ENCODE measurements around the gene DNMT3B.

Gene DNMT3B

DNA sequence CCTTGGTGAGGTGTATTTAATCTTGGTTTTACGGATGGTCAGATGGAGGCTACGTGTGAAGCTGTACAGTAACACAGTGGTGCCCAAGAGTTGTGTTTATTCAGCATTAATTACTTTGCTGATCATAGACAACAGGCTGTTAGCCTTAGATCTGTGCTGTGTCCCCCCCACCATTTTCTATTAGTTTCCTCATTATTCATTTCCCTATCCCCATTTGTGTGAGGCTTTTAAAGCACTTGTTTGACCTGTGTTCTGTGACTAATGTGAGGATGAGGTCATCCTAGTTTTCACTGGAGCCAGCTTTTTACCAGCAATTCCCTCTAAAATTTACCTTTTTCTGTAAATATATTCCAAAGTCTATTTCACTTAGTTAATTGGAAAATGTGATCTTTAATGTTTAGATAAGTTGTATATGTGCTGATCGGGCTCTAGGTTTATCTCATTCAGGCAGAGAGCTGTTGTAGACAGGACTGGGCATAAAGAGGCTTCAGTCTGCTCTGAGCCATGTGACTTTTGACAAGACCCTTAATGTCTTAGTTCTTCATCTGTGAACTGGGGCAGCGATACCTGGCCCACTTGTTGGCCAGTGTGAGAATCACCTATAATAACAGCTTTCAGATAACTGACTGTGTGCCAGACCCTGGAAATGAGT lies 66.0 kb downstream of the DNMT3B start:
- DNase-seq, result no peak

DNA sequence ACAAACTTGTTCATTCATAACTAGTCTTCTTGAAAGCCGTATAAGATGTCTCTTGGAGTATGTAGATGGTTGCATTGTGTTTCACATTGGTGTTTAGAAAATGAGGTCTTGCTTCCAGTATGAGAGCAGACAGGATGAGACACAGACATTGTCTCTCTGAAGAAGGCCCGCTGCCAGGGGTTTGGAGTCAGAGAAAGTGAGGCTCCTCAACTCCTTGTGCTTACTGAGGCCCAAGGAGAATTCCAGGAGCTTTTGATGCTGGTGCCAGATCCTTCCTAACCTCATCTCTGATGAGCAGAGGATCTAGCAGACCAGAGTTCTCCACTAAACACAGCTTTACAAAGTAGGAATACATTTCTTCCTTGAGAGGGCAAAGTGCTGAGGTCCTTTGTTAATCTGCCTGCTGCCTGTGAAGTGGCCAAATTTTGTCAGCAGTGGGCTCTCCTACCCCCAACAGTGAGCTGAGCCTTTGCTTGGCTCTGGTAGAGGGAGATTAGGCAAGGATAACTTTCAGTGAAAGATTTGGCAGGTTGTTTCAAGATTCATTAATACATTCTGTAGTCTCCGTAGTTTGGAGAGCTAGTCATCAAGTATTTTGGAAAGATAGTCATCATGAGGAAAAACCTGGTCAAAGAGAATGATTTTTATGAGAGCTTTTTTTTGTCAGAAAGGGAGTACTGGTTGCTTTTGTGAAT lies 67.3 kb downstream of the DNMT3B start:
- no peak for DNase-seq

DNA sequence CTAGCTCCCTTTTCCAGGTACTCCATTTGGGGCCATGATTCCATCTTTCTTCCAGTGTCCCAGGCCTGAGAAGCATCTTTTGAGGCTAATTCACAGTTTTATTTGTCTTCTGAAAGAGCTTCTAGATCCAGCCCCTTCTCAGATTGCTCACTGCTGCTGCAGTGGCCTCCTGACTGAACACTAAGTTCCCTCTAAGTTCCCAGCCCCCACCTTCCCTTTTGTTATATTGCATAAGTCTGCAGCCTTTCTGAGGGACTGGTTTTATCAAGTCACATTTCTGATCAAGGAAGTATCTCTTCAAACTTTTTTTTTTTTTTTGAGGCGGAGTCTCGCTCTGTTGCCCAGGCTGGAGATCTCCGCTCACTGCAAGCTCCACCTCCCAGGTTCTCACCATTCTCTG lies 68.3 kb downstream of the DNMT3B start:
- DNase-seq, result no peak

DNA sequence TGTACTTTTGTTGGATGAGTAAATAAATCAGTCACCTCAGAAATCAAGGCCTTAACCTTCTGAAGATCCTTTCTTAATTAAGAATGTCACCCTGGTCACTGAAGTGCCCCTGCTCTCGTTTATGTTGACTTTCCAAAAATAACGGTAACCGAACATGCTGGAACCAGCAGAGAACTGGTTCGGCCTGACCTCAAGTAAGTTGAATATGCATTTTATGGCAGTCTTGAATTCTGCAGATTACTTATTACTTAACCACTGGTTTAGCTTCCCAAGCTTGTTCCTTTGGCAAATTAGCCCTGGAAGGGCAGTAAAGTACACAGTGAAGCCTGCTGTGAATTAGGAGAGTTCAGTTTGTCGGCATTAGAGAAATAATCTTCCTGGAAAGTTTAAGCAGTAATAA lies 69.8 kb downstream of the DNMT3B start:
- DNase-seq, result no peak

DNA sequence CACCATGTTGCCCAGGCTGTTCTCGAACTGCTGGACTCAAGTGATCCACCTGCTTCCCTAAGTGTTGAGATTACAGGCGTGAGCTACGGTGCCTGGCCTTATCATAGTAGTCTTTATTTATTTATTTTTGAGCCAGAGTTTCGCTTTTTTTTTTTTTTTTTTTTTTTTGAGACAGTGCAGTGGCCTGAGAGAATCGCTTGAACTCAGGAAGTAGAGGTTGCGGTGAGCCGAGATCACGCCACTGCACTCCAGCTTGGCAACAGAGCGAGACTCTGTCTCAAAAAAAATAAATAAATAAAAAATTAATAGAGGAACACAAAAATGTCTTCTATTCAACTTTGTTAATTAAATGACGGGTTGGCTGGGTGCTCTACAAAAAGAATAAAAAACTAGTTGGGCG lies 70.5 kb downstream of the DNMT3B start:
- DNase-seq, result no peak

DNA sequence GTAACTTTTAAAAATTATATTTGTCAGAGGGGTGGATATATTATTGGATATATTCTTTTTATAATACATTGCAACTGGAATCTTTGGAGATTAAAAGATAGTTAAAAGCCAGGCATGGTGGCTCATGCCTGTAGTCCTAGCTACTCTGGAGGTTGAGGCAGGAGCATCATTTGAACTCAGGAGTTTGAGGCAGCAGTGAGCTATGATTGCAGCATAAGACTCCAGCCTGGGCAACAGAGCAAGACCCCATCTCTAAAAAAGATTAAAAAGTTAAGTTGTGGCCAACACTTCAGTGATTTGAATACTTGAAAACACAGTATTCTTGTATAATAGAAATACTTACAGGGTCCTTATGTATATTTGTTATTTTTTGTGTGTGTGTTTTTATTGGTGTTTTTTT lies 72.8 kb downstream of the DNMT3B start:
- DNase-seq, result no peak

DNA sequence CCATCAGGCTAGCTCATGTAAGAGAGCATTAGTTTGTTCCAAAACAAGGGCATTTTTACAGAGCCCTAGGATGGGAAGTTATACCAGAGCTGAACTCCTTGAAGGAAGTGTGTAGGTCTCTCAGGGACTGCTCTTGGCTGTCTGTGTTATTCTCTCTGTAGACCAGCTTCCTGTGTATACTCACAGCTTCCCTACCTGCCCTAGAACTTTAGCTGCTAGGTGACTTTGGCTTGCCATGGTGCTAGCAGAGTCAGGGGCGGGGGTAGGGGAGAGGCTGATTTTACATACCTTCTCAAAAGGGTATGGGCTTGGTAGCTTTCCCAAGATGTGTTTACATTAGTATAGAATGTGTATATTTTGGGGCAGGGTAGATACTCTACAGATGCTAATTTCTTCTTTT lies 75.0 kb downstream of the DNMT3B start:
- DNase-seq, result no peak

DNA sequence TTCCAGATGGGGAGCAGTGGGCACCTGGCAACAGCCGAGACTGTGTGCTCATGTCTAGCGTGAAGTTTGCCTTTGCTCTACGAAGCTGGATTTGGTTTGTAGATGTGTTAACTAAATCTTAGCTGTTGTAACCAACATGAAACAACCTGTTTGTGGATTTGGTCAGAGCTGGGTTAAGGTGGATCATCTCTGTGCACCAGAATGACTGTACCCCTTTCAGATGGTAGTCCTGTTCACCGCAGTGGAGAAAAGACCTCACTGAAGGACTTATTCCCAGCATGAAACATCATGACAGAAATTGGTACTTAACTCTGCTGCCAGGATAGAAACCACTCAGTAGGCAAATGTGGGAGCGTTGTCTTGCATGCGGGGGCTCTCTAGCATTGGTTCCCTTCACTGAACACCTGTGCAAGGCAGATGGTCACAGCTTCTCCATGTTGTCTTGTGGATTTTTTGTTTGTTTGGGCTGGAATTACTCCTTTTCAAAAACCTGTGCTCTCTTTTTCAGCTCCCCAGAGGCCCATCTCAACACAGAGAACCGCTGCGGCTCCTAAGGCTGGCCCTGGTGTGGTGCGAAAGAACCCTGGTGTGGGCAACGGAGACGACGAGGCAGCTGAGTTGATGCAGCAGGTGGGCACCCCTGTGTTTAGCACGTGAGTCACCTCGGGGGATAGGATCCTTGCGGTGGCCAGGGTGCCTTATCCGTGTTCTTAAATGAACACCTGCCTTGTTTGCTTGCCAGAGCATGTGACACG lies 77.2 kb downstream of the DNMT3B start:
- DNase-seq, result no peak

DNA sequence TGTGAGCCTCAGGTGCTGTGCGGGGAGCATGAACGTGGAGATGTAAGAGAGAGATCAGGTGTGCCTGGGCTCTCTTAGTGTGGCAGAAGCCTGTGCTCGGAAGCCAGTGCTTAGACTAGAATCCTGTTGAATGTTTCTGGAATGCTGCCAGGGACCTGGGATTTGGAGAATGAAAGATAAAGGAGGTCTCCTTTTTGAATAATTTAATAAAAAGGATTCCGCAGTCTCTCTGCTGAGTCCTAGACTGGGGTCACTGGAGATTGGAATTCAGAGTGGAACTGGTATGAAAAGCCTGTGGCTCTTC lies 77.7 kb downstream of the DNMT3B start:
- DNase-seq, result no peak

DNA sequence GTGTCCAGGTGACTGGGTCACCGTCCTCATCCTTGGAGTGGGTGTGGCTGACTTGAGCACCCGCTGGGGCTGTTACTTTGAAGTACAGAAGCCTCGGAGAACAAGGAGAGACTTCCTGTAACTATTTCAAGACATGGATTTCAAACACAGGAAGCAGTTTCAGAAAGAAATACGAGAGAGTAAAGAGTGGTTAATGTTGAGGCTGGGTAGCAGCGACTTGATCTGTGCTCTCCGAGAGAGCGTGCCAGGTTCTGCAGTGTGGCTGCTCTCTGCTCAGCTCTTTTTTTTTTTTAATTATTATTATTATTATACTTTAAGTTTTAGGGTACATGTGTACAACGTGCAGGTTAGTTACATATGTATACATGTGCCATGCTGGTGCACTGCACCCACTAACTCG lies 79.0 kb downstream of the DNMT3B start:
- DNase-seq, result no peak

DNA sequence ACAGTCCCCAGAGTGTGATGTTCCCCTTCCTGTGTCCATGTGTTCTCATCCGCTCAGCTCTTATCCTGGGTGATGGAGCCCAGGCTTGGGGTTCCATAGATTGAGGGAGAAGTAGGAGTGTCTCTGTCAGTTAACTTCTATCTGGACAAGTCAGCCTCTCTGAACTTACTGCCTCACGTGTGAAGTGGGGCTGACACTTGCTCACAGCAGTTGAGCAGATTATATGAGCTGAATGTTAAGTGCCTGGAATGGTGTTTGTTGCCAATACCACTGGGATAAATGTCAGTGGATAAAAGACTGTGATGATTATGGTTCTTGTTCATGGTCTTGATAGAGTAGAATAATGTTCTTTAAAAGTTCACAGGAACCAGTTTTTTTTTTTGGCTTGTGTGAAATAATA lies 79.4 kb downstream of the DNMT3B start:
- DNase-seq, result no peak

DNA sequence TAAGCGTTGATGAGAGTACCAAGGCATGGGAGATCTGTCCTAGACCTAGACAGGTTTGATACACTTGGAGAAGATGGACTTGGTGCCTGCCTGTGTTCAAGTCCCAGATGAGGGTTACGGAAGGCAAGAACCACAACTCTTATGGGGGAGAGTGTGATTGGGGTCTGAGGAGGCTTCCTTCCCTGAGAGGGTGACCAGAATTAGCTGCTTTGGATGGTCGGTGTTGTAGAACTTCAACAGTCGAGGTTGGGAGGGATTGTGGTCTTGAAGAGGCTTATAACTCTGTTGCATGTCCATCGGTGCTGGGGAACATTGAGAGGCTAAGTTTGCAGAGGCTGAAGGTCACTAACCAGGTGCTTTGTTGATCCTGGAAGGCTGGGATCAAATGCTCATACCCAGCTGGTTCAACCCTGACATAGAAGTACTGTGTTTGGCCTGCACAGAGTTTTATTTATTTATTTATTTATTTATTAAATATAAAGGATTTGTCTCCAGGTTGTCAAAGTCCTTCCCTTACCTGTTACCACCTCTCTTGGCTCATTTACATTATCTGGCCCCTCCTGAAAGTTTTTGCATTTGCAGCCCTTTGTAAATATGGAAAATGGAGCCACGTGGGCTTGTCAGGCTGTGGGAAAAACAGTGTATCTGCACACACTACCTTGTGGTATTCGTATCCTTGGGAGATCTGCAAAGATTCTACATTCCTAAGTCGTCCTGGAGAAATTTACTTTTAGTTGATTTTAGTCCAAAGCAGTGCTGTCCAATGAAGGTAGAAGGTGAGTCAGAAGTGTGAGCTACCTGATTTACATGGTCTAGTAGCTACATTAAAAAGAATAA lies 80.7 kb downstream of the DNMT3B start:
- no peak for DNase-seq

DNA sequence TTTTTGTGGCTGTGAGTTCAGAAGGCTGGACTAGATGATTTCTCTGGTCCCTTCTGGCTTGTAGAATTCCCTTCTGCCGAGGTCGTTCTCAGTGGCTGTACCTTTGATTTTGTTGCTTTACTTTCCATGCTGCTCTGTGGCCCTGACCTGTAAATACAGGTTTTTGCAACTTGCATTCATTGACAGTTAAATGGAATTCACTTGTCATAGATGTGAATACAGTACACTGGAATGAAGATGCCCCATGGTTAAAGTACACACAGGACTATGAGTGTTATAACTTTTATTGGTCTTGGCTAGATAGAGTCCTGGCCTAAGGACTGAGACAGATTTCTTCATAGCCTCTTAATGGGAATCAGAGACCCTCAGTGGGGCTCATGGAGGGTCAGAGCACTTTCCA lies 83.6 kb downstream of the DNMT3B start:
- no peak for DNase-seq

DNA sequence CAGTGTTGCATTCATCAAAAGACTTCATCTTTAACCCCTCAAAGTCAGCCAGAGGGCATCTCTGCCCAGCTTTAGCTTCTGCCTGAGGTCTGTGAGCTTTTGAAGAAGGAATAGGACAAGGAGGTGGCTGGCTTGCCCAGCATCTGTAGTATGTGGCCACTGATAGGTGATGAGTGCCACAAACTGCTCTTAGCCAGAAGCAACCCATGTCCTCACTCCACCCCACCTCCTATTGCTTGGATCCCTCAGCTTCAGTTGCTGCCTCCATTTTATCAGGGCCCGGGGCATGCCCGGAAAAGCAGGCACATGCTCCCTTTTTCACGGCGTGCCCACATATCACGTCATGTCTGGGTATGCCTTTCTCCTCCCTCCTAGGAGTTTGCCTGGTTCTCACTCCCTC lies 84.7 kb downstream of the DNMT3B start:
- DNase-seq, result no peak

DNA sequence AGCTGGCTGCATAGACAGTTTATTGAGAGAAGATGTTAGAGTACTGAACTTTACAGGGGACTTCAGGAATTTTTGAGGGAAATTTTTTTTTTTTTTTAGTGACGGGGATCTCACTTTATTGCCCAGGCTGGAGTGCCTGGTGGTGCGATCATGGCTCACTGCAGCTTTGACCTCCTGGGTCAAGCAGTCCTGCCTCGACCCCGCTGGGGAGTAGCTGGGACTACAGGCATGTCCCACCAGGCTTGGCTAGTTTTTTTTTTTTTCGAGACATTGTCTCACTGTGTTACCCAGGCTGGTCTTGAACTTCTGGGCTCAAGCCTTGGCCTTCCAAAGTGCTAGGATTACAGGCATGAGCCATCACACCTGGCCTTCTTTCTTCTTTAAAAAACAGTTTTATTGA lies 85.8 kb downstream of the DNMT3B start:
- DNase-seq, result no peak

DNA sequence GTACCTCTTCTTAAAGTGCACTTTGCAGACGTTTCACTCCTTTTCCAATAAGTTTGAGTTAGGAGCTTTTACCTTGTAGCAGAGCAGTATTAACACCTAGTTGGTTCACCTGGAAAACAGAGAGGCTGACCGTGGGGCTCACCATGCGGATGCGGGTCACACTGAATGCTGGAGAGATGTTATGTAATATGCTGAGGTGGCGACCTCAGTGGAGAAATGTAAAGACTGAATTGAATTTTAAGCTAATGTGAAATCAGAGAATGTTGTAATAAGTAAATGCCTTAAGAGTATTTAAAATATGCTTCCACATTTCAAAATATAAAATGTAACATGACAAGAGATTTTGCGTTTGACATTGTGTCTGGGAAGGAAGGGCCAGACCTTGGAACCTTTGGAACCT lies 86.7 kb downstream of the DNMT3B start:
- no peak for DNase-seq

DNA sequence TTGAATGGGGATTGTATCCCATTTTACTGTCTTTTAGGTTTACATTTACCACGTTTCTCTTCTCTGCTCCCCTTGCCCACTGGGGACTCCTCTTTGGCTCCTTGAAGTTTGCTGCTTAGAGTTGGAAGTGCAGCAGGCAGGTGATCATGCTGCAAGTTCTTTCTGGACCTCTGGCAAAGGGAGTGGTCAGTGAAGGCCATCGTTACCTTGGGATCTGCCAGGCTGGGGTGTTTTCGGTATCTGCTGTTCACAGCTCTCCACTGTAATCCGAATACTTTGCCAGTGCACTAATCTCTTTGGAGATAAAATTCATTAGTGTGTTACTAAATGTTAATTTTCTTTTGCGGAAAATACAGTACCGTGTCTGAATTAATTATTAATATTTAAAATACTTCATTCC lies 87.4 kb downstream of the DNMT3B start:
- no peak for DNase-seq

DNA sequence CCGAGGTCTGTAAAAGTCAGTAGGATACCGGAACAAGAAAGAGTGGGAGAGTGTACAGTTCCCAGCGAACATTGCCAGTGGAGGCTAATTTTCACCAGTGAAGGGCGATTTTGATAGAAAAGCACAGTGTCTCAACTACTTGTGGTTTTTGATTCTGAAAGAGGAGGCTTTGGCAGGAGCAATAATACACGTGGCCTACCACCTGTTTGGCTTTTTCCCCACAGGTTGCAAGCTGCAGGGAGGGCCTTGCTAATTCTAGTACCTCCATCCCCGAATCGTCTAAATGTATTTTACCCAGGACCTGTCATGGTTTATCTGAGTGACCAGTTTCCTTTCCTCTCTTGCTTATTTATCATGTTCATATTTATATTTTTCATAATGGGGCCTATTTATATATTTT lies 93.2 kb downstream of the DNMT3B start:
- DNase-seq, result no peak

DNA sequence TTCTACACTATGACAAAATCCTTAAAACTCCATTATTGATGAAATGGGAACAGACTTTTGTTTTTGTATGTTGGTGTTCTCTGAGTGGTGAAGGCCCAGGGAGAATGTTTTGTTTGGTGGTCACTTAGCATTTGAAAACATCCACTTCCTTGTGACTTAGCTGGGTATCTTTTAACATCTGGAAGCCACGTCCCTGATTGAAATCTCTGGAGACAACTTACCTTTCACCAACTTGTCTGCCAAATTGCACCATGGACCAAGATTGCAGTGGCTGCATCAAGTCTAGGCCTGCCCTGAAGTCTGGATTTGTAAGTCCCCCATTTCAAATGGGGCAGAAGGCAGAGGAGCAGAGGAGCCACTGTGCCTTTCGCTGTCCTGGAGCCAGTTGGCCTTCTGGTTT lies 96.0 kb downstream of the DNMT3B start:
- no peak for DNase-seq
